ENCODE data around the gene HERC6. TPM values are rescaled to one million over a fixed set of nuclear protein-coding genes. Genes with fewer than 3 reads are reported as not detected.

Gene HERC6
- total RNA-seq, 2 donors from 2014 or later = 2.3 to 8.8 TPM

DNA sequence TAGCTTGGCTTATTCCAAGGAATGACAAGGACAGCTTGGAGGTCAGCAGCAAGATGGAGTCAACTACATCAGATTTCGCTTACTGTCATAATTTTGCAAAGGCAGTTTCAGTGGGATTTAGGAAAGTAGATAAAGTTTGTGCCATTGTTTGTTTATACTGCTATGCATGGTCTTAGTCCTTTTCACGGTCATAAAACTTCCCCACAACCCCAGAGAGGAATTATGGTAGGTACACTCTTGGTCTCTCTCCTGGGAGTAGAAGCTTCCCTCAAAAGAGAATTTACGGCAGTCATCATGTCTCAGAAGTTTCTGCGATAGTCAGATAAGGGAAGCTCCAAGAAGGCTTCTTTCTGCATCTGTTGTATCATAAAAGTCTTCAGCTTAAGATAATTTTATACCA is 27.9 kb upstream of the HERC6 start:
- Histone ChIP-seq H3K9me3 (no peaks in the 10 kb centered on the region), H3K36me3 (replicated peaks in 1 of 2; ENCODE audit: insufficient read depth in 1 of 2, low read depth in 2 of 2) (no peaks in the 10 kb centered on the region), H3K27ac (no peak overlapping the region), H3K4me3 (no peak overlapping the region), H3K4me1 (no peaks in the 10 kb centered on the region), H3K27me3 (no peaks in the 10 kb centered on the region)
- intact Hi-C loops (cut with DNase I) = no loop called here
- 85 to 95% methylated on average over 4 of the region's 4 CpGs for WGBS, 2 donors
- DNase-seq (no peak), ATAC-seq (no peak)
- TF ChIP-seq, protein P1, sequence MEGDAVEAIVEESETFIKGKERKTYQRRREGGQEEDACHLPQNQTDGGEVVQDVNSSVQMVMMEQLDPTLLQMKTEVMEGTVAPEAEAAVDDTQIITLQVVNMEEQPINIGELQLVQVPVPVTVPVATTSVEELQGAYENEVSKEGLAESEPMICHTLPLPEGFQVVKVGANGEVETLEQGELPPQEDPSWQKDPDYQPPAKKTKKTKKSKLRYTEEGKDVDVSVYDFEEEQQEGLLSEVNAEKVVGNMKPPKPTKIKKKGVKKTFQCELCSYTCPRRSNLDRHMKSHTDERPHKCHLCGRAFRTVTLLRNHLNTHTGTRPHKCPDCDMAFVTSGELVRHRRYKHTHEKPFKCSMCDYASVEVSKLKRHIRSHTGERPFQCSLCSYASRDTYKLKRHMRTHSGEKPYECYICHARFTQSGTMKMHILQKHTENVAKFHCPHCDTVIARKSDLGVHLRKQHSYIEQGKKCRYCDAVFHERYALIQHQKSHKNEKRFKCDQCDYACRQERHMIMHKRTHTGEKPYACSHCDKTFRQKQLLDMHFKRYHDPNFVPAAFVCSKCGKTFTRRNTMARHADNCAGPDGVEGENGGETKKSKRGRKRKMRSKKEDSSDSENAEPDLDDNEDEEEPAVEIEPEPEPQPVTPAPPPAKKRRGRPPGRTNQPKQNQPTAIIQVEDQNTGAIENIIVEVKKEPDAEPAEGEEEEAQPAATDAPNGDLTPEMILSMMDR (IDR thresholded peaks at IDR 0.05) = no peak
- TF ChIP-seq POLR2A (IDR thresholded peaks at IDR 0.05) = no peak

- ATAC-seq = no peak
- H3K4me3 ChIP-seq = no peak overlapping the region
- WGBS, 2 donors = 62 to 67% methylated on average over 3 of the region's 3 CpGs
- no peaks in the 10 kb centered on the region for H3K9me3 ChIP-seq
- no peaks in the 10 kb centered on the region for H3K27me3 ChIP-seq
- intact Hi-C loops (cut with DNase I) = no loop called here
- no peak overlapping the region for H3K27ac ChIP-seq
- no peak for DNase-seq
- no peaks in the 10 kb centered on the region for H3K4me1 ChIP-seq
- TF ChIP-seq, protein P1 (IDR thresholded peaks at IDR 0.05) = no peak
- TF ChIP-seq POLR2A (IDR thresholded peaks at IDR 0.05) = no peak
- H3K36me3 ChIP-seq (replicated peaks in 1 of 2; ENCODE audit: insufficient read depth in 1 of 2, low read depth in 2 of 2) = no peaks in the 10 kb centered on the region
These were observed 26.5 kb upstream of the HERC6 start for GRCh38 chr4:88352062-88352740.

GRCh38 chr4:88353324-88353723 is 25.3 kb upstream of the HERC6 start:
- ATAC-seq (no peak), DNase-seq (no peak)
- no peak for TF ChIP-seq POLR2A (IDR thresholded peaks at IDR 0.05)
- TF ChIP-seq, protein P1 (IDR thresholded peaks at IDR 0.05) = no peak
- intact Hi-C loops (cut with DNase I) = no loop called here
- Histone ChIP-seq H3K36me3 (replicated peaks in 1 of 2; ENCODE audit: insufficient read depth in 1 of 2, low read depth in 2 of 2) (no peaks in the 10 kb centered on the region), H3K27me3 (no peaks in the 10 kb centered on the region), H3K4me1 (no peaks in the 10 kb centered on the region), H3K4me3 (no peak overlapping the region), H3K9me3 (no peaks in the 10 kb centered on the region), H3K27ac (no peak overlapping the region)

DNA sequence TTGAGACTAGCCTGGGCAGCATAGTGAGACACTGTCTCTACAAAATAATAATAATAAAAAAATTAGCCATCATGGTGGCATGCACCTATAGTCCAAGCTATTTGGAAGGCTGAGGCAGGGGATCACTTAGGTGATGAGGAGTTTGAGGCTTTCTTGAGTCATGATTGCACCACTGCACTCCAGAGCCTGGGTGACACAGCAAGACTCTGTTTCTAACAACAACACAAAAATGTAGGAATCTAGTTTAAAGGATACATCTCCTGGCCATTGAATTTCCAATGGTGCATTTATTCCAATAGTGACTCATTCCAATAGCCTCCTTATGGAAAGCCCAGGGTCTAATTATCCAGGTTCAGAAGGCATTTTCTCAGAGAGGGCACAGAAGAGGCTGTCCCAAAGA is 21.9 kb upstream of the HERC6 start:
- H3K27ac ChIP-seq = no peak overlapping the region
- intact Hi-C loops (cut with DNase I) = no loop called here
- ATAC-seq (no peak), DNase-seq (no peak)
- no peaks in the 10 kb centered on the region for H3K36me3 ChIP-seq (replicated peaks in 1 of 2; ENCODE audit: insufficient read depth in 1 of 2, low read depth in 2 of 2)
- H3K4me1 ChIP-seq = no peaks in the 10 kb centered on the region
- no peaks in the 10 kb centered on the region for H3K9me3 ChIP-seq
- no peaks in the 10 kb centered on the region for H3K27me3 ChIP-seq
- no peak overlapping the region for H3K4me3 ChIP-seq
- TF ChIP-seq POLR2A (IDR thresholded peaks at IDR 0.05) = no peak
- TF ChIP-seq, protein P1 (IDR thresholded peaks at IDR 0.05) = no peak

DNA sequence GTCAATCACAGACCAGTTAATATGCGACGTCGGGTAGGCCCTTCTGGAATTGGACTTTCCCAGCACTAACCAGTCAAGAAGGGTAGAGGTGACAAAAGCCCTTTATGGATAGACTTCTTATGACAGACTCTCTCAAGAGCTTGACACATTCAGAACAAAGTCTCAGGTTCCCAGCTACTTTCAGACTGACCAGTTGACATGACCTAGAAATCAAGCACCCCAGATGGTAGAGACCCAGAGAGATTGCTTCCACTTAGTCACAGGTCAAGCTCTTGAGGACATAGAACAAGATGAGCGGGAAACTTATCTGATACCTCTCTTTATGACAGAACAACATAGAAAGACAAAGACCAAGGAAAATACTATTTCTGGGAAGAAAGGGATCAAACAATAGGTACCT is 21.4 kb upstream of the HERC6 start:
- H3K27ac ChIP-seq = no peak overlapping the region
- H3K9me3 ChIP-seq = no peaks in the 10 kb centered on the region
- no peaks in the 10 kb centered on the region for H3K27me3 ChIP-seq
- ATAC-seq = no peak
- TF ChIP-seq, protein P1 (IDR thresholded peaks at IDR 0.05) = no peak
- TF ChIP-seq POLR2A (IDR thresholded peaks at IDR 0.05) = no peak
- no peak overlapping the region for H3K4me3 ChIP-seq
- intact Hi-C loops (cut with DNase I) = no loop called here
- no peak for DNase-seq
- no peaks in the 10 kb centered on the region for H3K36me3 ChIP-seq (replicated peaks in 1 of 2; ENCODE audit: insufficient read depth in 1 of 2, low read depth in 2 of 2)
- H3K4me1 ChIP-seq = no peaks in the 10 kb centered on the region
- WGBS, 2 donors = 88 to 95% methylated on average over 4 of the region's 4 CpGs

Data from body of pancreas (tissue), 4 donors.